Measurements from ENCODE around the gene TGFB2. TPM values are rescaled to one million over a fixed set of nuclear protein-coding genes. Genes with fewer than 3 reads are reported as not detected.

Gene TGFB2
- total RNA-seq, 1 donor = 13.4 TPM

DNA sequence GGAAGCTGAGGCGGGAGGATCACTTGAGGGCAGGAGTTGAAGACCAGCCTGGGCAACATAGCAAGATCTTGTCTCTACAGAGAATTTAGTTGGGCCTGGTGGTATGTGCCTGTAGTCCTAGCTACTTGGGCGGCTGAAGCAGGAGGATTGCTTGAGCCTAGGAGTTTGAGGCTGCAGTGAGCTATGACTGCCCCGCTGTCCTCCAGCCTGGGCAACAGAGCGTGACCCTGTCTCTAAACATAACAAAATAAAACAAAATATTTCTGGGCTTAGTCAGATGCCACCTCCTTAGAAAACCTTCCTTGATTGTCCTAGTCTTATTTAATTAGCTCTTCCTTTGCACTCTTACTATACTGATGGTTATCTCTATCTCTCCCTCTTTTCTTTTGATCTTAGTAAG lies 8.5 kb downstream of the TGFB2 start:
- H3K36me3 ChIP-seq (ENCODE audit: insufficient read depth, low read length) = peaks cover 10% of the 10 kb centered on the region
- TF ChIP-seq, protein P1, sequence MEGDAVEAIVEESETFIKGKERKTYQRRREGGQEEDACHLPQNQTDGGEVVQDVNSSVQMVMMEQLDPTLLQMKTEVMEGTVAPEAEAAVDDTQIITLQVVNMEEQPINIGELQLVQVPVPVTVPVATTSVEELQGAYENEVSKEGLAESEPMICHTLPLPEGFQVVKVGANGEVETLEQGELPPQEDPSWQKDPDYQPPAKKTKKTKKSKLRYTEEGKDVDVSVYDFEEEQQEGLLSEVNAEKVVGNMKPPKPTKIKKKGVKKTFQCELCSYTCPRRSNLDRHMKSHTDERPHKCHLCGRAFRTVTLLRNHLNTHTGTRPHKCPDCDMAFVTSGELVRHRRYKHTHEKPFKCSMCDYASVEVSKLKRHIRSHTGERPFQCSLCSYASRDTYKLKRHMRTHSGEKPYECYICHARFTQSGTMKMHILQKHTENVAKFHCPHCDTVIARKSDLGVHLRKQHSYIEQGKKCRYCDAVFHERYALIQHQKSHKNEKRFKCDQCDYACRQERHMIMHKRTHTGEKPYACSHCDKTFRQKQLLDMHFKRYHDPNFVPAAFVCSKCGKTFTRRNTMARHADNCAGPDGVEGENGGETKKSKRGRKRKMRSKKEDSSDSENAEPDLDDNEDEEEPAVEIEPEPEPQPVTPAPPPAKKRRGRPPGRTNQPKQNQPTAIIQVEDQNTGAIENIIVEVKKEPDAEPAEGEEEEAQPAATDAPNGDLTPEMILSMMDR (IDR thresholded peaks at IDR 0.05; ENCODE audit: extremely low read depth, low read depth, low read length) = no peak
- H4K20me1 ChIP-seq (ENCODE audit: insufficient read depth, low read length) = peaks cover 5% of the 10 kb centered on the region
- DNase-seq (ENCODE audit: insufficient read length, low spot score, missing footprints) = no peak
- H3K27ac ChIP-seq (ENCODE audit: low read depth, low read length) = no peak overlapping the region
- H3K4me2 ChIP-seq (ENCODE audit: insufficient read depth, low read length) = no peak overlapping the region
- peaks cover 27% of the 10 kb centered on the region for H3K4me1 ChIP-seq (ENCODE audit: insufficient read depth, low read length)
- no peaks in the 10 kb centered on the region for H3K27me3 ChIP-seq (ENCODE audit: insufficient read depth, low read length)
- H3K79me2 ChIP-seq (ENCODE audit: insufficient read depth, low read length) = peaks cover 69% of the 10 kb centered on the region
- no peak overlapping the region for H2AFZ ChIP-seq (ENCODE audit: low read length)
- no peaks in the 10 kb centered on the region for H3K9me3 ChIP-seq (ENCODE audit: low read depth, low read length)
- no peak overlapping the region for H3K4me3 ChIP-seq (ENCODE audit: insufficient read depth, low read length)

DNA sequence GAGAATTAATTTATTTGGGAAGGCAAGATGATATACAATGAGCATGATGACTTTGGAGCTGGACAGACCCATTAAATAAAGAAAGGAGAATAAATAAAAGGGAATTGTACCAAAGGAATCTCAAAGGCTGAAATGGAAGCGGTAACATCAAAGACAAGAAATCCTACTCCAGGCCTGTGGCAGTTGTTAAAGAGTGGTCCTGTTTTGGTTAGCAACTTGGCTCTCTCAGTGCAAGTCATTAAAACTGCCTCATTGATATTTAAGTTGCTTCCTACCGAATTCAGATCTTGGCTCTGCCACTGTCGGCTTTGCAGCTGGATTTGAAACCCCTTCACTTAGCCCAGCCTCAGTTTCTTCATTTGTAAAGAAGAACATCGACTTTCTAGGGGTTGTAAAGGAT lies 10.1 kb downstream of the TGFB2 start:
- Histone ChIP-seq H3K27ac (ENCODE audit: low read depth, low read length) (no peak overlapping the region), H3K4me1 (ENCODE audit: insufficient read depth, low read length) (peaks cover 24% of the 10 kb centered on the region), H3K4me2 (ENCODE audit: insufficient read depth, low read length) (no peak overlapping the region), H3K36me3 (ENCODE audit: insufficient read depth, low read length) (peaks cover 16% of the 10 kb centered on the region), H3K79me2 (ENCODE audit: insufficient read depth, low read length) (peaks cover 70% of the 10 kb centered on the region), H2AFZ (ENCODE audit: low read length) (no peak overlapping the region), H4K20me1 (ENCODE audit: insufficient read depth, low read length) (peaks cover 5% of the 10 kb centered on the region), H3K27me3 (ENCODE audit: insufficient read depth, low read length) (no peaks in the 10 kb centered on the region), H3K9me3 (ENCODE audit: low read depth, low read length) (no peaks in the 10 kb centered on the region), H3K4me3 (ENCODE audit: insufficient read depth, low read length) (no peak overlapping the region)
- DNase-seq (ENCODE audit: insufficient read length, low spot score, missing footprints) = no peak
- TF ChIP-seq, protein P1 (IDR thresholded peaks at IDR 0.05; ENCODE audit: extremely low read depth, low read depth, low read length) = no peak

DNA sequence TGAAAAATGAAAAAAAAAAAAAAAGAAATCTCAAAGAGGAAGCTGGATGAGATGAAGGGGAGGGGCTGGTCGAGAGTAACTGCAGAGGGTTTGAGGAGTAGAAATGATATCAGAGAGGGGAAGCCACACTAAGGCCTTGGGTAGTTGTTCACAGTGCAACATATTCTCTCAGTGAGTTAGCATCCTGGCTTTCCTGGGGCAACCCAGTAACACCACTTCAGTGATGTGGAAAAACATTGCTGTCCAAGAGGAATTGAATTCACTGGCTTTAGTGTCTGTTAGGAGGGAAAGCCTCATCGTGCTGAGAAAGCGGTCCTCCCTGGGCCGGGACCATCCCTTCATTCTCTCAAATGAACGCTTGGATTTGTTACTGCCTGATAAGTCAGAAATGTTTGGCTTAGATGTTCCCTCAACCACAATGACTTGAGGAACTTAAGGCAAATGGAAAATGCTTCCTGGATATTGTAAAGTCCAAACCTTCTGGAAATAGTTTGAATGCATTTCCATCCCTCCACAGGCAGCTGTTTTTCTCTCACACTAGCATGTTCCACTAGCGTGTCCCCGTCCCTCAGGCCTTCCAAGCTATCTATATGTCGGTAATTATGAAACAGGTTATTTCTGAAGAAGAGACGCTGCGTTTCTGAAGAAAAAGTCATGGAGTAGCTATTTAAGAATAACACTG lies 12.2 kb downstream of the TGFB2 start:
- Histone ChIP-seq H3K27me3 (ENCODE audit: insufficient read depth, low read length) (no peaks in the 10 kb centered on the region), H4K20me1 (ENCODE audit: insufficient read depth, low read length) (peaks cover 5% of the 10 kb centered on the region), H2AFZ (ENCODE audit: low read length) (no peak overlapping the region), H3K4me2 (ENCODE audit: insufficient read depth, low read length) (peak overlapping the region; percentile 12), H3K4me1 (ENCODE audit: insufficient read depth, low read length) (peaks cover 8% of the 10 kb centered on the region), H3K9me3 (ENCODE audit: low read depth, low read length) (no peaks in the 10 kb centered on the region), H3K27ac (ENCODE audit: low read depth, low read length) (peak overlapping the region; percentile 15), H3K36me3 (ENCODE audit: insufficient read depth, low read length) (peaks cover 13% of the 10 kb centered on the region), H3K4me3 (ENCODE audit: insufficient read depth, low read length) (no peak overlapping the region), H3K79me2 (ENCODE audit: insufficient read depth, low read length) (peaks cover 77% of the 10 kb centered on the region)
- no peak for DNase-seq (ENCODE audit: insufficient read length, low spot score, missing footprints)
- TF ChIP-seq, protein P1 (IDR thresholded peaks at IDR 0.05; ENCODE audit: extremely low read depth, low read depth, low read length) = no peak

DNA sequence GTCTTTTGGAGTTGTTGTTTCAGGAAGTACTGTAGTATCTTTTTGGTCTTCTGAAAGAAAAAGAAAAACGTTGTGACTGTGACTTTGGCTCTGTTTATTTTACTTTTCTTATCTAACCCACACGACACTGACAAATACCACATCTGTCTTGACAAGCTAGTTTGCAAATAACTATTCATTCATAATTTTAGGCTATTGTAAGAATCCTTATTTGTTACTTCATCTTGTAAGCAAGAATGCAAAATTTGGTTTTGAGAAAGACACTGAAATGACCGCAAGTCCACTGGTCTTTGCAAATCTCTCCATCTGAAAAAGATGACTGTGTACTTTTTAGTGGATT lies 12.7 kb downstream of the TGFB2 start:
- no peak overlapping the region for H3K4me3 ChIP-seq (ENCODE audit: insufficient read depth, low read length)
- H3K27ac ChIP-seq (ENCODE audit: low read depth, low read length) = no peak overlapping the region
- no peaks in the 10 kb centered on the region for H3K9me3 ChIP-seq (ENCODE audit: low read depth, low read length)
- H3K36me3 ChIP-seq (ENCODE audit: insufficient read depth, low read length) = peaks cover 9% of the 10 kb centered on the region
- TF ChIP-seq, protein P1 (IDR thresholded peaks at IDR 0.05; ENCODE audit: extremely low read depth, low read depth, low read length) = no peak
- H3K27me3 ChIP-seq (ENCODE audit: insufficient read depth, low read length) = no peaks in the 10 kb centered on the region
- peaks cover under 1% of the 10 kb centered on the region for H4K20me1 ChIP-seq (ENCODE audit: insufficient read depth, low read length)
- H3K4me1 ChIP-seq (ENCODE audit: insufficient read depth, low read length) = peaks cover 8% of the 10 kb centered on the region
- no peak for DNase-seq (ENCODE audit: insufficient read length, low spot score, missing footprints)
- H3K79me2 ChIP-seq (ENCODE audit: insufficient read depth, low read length) = peaks cover 76% of the 10 kb centered on the region
- H2AFZ ChIP-seq (ENCODE audit: low read length) = no peak overlapping the region
- H3K4me2 ChIP-seq (ENCODE audit: insufficient read depth, low read length) = peak overlapping the region; percentile 12
